ENCODE results near the gene KANSL1L. TPM values are rescaled to one million over a fixed set of nuclear protein-coding genes. Genes with fewer than 3 reads are reported as not detected.
"Not testable (repeated sequence)": the region's sequence is repeated elsewhere in the genome, so short reads cannot be mapped to it uniquely, and the experiment has no call there.

The KANSL1L gene
- total and polyA plus RNA-seq, 2 experiments from 2014 or later: 4.2 to 38.6 TPM

GRCh38 chr2:210180477-210180876 lies 9.3 kb upstream of the KANSL1L start:
- Histone ChIP-seq H3K4me2 (no peak overlapping the region), H3K79me2 (no peaks in the 10 kb centered on the region), H3K9me3 (ENCODE audit: low read depth) (peaks cover 5% of the 10 kb centered on the region), H3K9me2 (replicated peaks; ENCODE audit: insufficient read depth) (no peaks in the 10 kb centered on the region), H4K20me1 (ENCODE audit: insufficient read depth, poor library complexity, severe bottlenecking) (no peaks in the 10 kb centered on the region), H3K36me3 (replicated peaks; ENCODE audit: insufficient read depth, low read depth) (no peaks in the 10 kb centered on the region), H3K27ac (no peak overlapping the region), H3K4me3 (no peak overlapping the region), H3K4me1 (ENCODE audit: insufficient read depth) (no peaks in the 10 kb centered on the region), H3K27me3 (no peaks in the 10 kb centered on the region), H2AFZ (no peak overlapping the region)
- 78% methylated on average over 1 of the region's 1 CpG for WGBS (ENCODE audit: low lambda C conversion rate, missing lambda C conversion rate)
- TF ChIP-seq CTCF (IDR thresholded peaks at IDR 0.05; ENCODE audit: poor library complexity): no peak
- TF ChIP-seq EZH2 (IDR thresholded peaks at IDR 0.05; ENCODE audit: borderline replicate concordance): no peak
- no peak for TF ChIP-seq EZH2phosphoT487 (IDR thresholded peaks at IDR 0.05; ENCODE audit: low read depth, severe bottlenecking, unreplicated experiment)
- DNase-seq (ENCODE audit: low spot score): no peak

- H3K9me3 ChIP-seq (ENCODE audit: low read depth): peaks cover 5% of the 10 kb centered on the region
- H3K9me2 ChIP-seq (replicated peaks; ENCODE audit: insufficient read depth): no peaks in the 10 kb centered on the region
- no peak overlapping the region for H3K4me3 ChIP-seq
- H3K36me3 ChIP-seq (replicated peaks; ENCODE audit: insufficient read depth, low read depth): no peaks in the 10 kb centered on the region
- no peak for DNase-seq (ENCODE audit: low spot score)
- no peak overlapping the region for H3K4me2 ChIP-seq
- no peak overlapping the region for H2AFZ ChIP-seq
- no peak overlapping the region for H3K27ac ChIP-seq
- H3K4me1 ChIP-seq (ENCODE audit: insufficient read depth): no peaks in the 10 kb centered on the region
- no peaks in the 10 kb centered on the region for H4K20me1 ChIP-seq (ENCODE audit: insufficient read depth, poor library complexity, severe bottlenecking)
- H3K79me2 ChIP-seq: no peaks in the 10 kb centered on the region
- TF ChIP-seq EZH2 (IDR thresholded peaks at IDR 0.05; ENCODE audit: borderline replicate concordance): no peak
- no peak for TF ChIP-seq EZH2phosphoT487 (IDR thresholded peaks at IDR 0.05; ENCODE audit: low read depth, severe bottlenecking, unreplicated experiment)
- TF ChIP-seq CTCF (IDR thresholded peaks at IDR 0.05; ENCODE audit: poor library complexity): no peak
- no peaks in the 10 kb centered on the region for H3K27me3 ChIP-seq
Observed at GRCh38 chr2:210179351-210179990, 8.3 kb upstream of the KANSL1L start.

- H3K9me2 ChIP-seq (replicated peaks; ENCODE audit: insufficient read depth): no peaks in the 10 kb centered on the region
- no peaks in the 10 kb centered on the region for H3K9me3 ChIP-seq (ENCODE audit: low read depth)
- no peak overlapping the region for H3K4me3 ChIP-seq
- DNase-seq (ENCODE audit: low spot score): no peak
- no peak overlapping the region for H3K4me2 ChIP-seq
- H2AFZ ChIP-seq: no peak overlapping the region
- H4K20me1 ChIP-seq (ENCODE audit: insufficient read depth, poor library complexity, severe bottlenecking): no peaks in the 10 kb centered on the region
- H3K36me3 ChIP-seq (replicated peaks; ENCODE audit: insufficient read depth, low read depth): no peaks in the 10 kb centered on the region
- 65% methylated on average over 1 of the region's 1 CpG for WGBS (ENCODE audit: low lambda C conversion rate, missing lambda C conversion rate)
- H3K27me3 ChIP-seq: no peaks in the 10 kb centered on the region
- H3K4me1 ChIP-seq (ENCODE audit: insufficient read depth): no peaks in the 10 kb centered on the region
- no peaks in the 10 kb centered on the region for H3K79me2 ChIP-seq
- no peak overlapping the region for H3K27ac ChIP-seq
- TF ChIP-seq EZH2 (IDR thresholded peaks at IDR 0.05; ENCODE audit: borderline replicate concordance) (no peak), CTCF (IDR thresholded peaks at IDR 0.05; ENCODE audit: poor library complexity) (no peak), EZH2phosphoT487 (IDR thresholded peaks at IDR 0.05; ENCODE audit: low read depth, severe bottlenecking, unreplicated experiment) (no peak)
Observed at GRCh38 chr2:210177769-210178168, 6.6 kb upstream of the KANSL1L start.

GRCh38 chr2:210177115-210177514 lies 5.9 kb upstream of the KANSL1L start:
- not testable (repeated sequence) for H3K4me2 ChIP-seq; H3K9me2 ChIP-seq (replicated peaks; ENCODE audit: insufficient read depth); H3K27me3 ChIP-seq; H3K36me3 ChIP-seq (replicated peaks; ENCODE audit: insufficient read depth, low read depth); DNase-seq (ENCODE audit: low spot score); H3K4me3 ChIP-seq; H2AFZ ChIP-seq; H3K4me1 ChIP-seq (ENCODE audit: insufficient read depth); H3K27ac ChIP-seq; H3K79me2 ChIP-seq; H4K20me1 ChIP-seq (ENCODE audit: insufficient read depth, poor library complexity, severe bottlenecking); H3K9me3 ChIP-seq (ENCODE audit: low read depth)
- 84% methylated on average over 1 of the region's 1 CpG for WGBS (ENCODE audit: low lambda C conversion rate, missing lambda C conversion rate)
